ENCODE data around the gene SFI1. TPM values are rescaled to one million over a fixed set of nuclear protein-coding genes. Genes with fewer than 3 reads are reported as not detected.
A peak's percentile ranks its signal among the peaks of the same experiment; 100 is the strongest.
"Not testable (repeated sequence)": the region's sequence is repeated elsewhere in the genome, so short reads cannot be mapped to it uniquely, and the experiment has no call there.

The SFI1 gene
- polyA plus RNA-seq, 10 donors = 6.3 to 19.3 (median 10.1) TPM

- no peak for DNase-seq
Observed at GRCh38 chr22:31635638-31636306, 139.4 kb downstream of the SFI1 start.

- no peak for DNase-seq
Observed at GRCh38 chr22:31637447-31637890, 141.1 kb downstream of the SFI1 start.

GRCh38 chr22:31637891-31638618 lies 141.7 kb downstream of the SFI1 start:
- peak in 1 of 3 donors; percentile 36 for DNase-seq

- no peak for DNase-seq
Observed at GRCh38 chr22:31639436-31640039, 143.2 kb downstream of the SFI1 start.

- DNase-seq = peak in 1 of 3 donors; percentile 75
Observed at GRCh38 chr22:31646186-31647019, 150.1 kb downstream of the SFI1 start.

GRCh38 chr22:31647066-31647465 lies 150.7 kb downstream of the SFI1 start:
- no peak for DNase-seq

GRCh38 chr22:31647523-31648320 lies 151.4 kb downstream of the SFI1 start:
- DNase-seq = no peak

- no peak for DNase-seq
Observed at GRCh38 chr22:31650391-31650790, 154.1 kb downstream of the SFI1 start.

GRCh38 chr22:31651664-31652063 lies 155.3 kb downstream of the SFI1 start:
- no peak for DNase-seq

- no peak for DNase-seq
Observed at GRCh38 chr22:31652088-31652487, 155.8 kb downstream of the SFI1 start.

- no peak for DNase-seq
Observed at GRCh38 chr22:31652911-31653684, 156.8 kb downstream of the SFI1 start.

- DNase-seq = no peak
Observed at GRCh38 chr22:31653944-31654343, 157.6 kb downstream of the SFI1 start.

GRCh38 chr22:31654408-31654807 lies 158.1 kb downstream of the SFI1 start:
- DNase-seq = no peak

- no peak for DNase-seq
Observed at GRCh38 chr22:31659246-31659645, 162.9 kb downstream of the SFI1 start.

- not testable (repeated sequence) for DNase-seq
Observed at GRCh38 chr22:31660860-31661341, 164.6 kb downstream of the SFI1 start.

- peak; percentile 95 to 98 (median 98) for DNase-seq
Observed at GRCh38 chr22:31661851-31662667, 165.7 kb downstream of the SFI1 start, which contains the start of gene PISD. TSS of gene PISD (minus strand) at chr22:31662215. CDS start at chr22:31662208, 7 bp downstream.

GRCh38 chr22:31662668-31663037 lies 166.3 kb downstream of the SFI1 start:
- DNase-seq = no peak

All from muscle of back (tissue), 11 donors.